Posterior vena cava (tissue), 2 donors: ENCODE results near the gene RRBP1. TPM values are rescaled to one million over a fixed set of nuclear protein-coding genes. Genes with fewer than 3 reads are reported as not detected.

ENCODE experiments used
- DNase-seq: peaks from one replicate; pipeline ENCODE4 v3.0.0-alpha.2; 2020; ENCODE audit warnings: low spot score
- intact Hi-C, 2 donors: fragments of 100-400 bp; cut with DNase I; formaldehyde crosslinking; loops; one replicate each; pipeline versions ENCODE4 v1.14.1 to v1.14.2; 2022 to 2023
- total RNA-seq, 2 donors: library from RNA; stranded (reverse); fragmentation: NEBNext Ultra II Directional; extraction: Animal tissue kit (Norgen Biotek cat#: 25700); gene quantifications; one replicate each; pipeline ENCODE4 v1.2.1, GENCODE V29; 2021
- donor health status: DM: yes; HTN: yes; CAD: no.
- donor health status: DM: yes; HTN: yes; CAD: no.

Gene RRBP1
- total RNA-seq, 2 donors from 2014 or later = 128 TPM

DNA sequence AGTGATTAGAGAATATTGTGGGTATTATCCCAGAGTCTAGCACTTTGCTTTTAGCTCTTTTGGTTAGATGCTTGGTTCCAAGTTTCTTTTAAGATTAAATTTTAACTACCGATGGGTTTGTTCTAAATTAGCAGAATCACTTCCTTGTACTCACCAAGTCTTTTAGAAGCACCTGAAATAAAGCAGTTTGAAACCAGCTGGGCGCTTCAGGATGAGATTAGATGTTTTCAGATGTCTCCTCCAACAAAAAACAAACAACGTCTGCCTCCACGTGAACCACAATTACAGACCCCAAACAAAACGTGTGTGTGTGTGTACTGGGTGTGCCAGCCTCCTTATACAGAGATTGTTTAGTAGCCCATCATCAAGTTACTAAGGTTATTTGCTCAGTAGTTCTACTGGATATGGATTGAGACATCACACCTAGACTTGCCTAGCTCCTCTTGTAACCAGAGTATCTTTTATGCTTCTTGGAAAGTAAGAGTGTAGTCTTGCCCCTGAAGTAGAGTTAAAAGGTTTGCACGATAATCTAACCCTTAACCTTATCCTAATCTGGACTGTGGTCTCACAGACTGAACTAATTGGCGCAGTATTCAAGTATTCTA lies 109.9 kb downstream of the RRBP1 start:
- intact Hi-C loops = loop anchor here (5.0 kb wide), 2 partner anchors 35 to 40 kb away; no protein-coding TSS in a partner anchor
- DNase-seq = no peak

DNA sequence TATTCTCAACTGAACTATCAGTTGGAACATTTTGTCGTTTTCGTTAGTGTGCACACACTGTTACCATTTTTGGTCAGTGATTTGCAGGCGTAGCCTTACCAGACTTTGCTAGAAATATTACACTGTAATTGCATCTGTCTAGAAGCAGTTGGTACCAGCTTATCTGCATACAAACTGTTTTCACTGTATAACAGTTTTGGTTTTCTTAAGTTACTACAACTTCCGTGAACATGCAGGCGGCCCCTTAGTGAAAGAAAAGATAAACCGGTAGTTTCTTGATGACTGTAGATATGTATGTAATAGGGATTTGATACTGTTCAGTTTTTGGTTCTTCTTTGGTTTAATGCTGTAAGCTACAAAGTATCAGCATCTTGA lies 110.9 kb downstream of the RRBP1 start:
- no peak for DNase-seq
- intact Hi-C loops = loop anchor here (5.0 kb wide), 2 partner anchors 34 to 41 kb away; no protein-coding TSS in a partner anchor

DNA sequence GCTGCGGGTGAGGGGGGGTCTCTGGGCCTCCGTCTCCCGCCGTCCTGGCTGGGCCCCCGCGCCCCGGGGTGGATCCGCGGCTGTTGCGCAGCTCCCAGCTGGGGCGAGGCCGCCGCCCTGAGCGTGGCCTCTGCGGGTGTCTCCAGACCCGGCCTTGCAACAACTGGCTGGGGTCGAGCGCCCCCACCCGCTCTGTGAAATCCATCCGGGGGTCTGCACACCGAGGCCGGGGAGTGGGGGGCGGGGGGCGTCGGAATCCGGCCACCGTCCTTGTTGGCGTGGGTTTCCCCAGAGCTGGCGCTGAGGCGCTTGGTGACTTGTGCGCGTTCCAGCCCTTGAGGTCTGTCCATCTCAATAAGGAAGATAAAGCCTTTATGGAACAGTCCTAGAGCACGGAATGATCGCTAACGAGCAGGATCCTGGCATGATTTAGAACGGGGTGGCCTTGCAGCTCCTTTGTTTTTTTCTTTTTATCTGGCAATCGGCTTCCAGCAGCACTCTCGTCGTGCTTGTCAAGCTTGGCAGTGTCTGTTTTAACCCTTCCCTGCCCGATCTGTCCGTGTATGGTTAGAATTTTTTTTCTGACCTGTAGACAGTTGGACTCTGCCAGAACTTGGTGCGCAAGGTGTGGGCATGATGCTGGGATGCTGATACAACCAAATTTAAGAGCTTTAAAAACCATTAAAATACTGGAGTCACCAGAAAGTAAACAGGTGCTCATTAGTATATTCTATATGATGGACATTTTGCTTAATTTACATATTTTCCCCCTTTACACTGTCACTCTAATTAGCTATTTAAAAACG lies 111.5 kb downstream of the RRBP1 start:
- intact Hi-C loops = loop anchor here (5.0 kb wide), 2 partner anchors 33 to 42 kb away; no protein-coding TSS in a partner anchor
- peak; percentile 89 for DNase-seq

DNA sequence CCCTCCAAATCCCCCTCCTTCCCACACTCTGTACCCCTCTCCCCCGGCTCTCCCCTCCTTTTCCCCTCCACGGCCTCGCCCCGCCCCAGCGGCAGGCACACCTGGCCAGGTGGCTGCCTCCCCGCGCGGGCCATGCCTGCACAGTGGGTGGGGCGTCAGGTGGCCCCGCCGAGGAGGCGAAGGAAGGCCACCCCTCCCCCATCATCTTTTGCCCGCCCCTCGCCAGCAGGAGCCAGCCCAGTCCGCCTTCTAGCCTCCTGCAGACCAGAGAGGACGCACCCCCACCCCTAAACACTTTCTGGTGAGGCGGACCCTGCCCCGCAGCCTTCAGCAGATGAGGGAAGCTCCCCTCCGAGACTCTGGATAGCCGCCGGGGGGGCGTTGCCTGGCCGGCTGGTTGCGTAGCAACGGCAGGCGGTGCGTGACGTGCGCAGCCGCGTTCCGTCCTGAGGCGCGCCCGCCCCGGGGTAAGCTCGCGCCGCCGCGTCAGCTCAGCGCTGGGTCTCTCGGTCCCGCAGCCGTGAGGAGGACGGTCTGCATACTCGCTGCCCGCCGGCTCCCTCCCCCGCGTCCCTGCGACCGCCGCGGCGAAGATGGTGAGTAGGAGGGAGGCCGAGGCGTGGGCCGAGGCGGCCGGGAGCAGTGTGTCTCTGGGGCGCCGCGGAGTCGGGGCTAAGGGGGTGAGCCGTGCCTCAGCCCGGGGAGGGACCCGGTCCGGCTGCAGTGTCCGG lies 112.3 kb downstream of the RRBP1 start, which contains the start of gene DSTN:
DSTN (plus strand) TSS at position 460 of the 731 bp plus-strand sequence; CDS start at position 594, 134 bp downstream.
- intact Hi-C loops = loop anchor here (5.0 kb wide), 2 partner anchors 32 to 43 kb away; no protein-coding TSS in a partner anchor
- peak; percentile 98 for DNase-seq

DNA sequence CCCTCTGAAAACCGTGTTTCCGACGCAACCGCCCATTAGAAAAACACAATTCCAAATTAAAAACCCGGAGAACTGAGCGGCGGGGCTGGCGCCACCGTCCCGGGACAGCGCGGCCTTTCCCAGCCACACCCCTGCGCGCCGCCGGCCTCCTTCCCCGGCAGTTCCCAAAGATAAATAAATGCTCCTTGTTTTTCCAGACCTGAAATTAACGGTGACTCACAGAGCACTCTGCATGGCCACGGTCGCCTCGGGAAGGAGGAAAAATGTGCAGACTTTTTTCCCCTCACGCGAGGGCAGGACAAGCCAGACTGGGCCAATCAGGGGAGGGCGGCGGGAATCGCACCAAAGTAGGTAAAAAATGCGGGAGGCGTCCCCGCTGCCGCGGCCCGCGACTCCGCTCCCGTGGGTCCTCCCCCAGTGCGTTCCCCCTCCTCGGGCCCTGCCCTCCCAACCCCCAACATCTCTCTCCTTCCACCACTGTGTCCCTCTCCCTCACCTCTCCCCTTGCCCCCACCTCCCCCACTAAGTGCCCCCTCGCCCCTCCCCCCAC lies 113.0 kb downstream of the RRBP1 start:
- intact Hi-C loops = no loop called here
- peak; percentile 96 for DNase-seq

DNA sequence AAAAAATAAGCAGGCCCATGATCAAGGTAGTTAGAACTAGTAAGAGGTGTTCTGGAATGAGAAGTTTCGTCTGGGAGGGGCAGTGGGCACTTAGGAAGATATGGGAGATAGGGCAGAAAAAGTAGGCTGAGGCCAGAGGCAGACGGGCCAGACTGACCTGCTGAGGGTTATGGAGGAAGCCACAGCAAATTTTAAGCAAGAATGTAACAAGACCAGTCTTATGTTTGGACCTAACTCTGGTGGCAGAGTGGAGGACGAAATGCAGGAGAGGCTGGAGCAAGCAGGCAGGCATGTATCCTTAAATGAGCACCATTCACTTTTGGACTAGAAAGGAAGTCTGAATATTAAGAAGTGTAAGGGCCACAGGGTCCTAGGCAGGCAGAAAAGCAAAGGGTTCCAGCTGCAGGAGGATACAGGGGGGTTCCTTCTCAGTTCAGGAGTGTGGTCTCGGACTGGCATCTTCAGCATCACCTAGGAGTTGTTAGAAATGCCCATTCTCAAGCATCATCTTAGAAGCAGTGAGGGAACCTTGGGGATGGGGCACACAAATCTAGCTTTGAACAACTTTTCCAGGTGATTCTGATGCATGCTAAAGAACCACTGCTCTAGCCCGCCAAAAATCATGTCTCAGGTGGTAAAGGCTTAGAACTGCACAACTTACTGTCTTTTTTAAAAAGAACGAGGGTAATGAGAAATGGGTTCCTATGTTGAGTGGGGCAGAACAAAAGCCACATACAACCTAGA lies 113.8 kb downstream of the RRBP1 start:
- intact Hi-C loops = no loop called here
- DNase-seq = no peak

DNA sequence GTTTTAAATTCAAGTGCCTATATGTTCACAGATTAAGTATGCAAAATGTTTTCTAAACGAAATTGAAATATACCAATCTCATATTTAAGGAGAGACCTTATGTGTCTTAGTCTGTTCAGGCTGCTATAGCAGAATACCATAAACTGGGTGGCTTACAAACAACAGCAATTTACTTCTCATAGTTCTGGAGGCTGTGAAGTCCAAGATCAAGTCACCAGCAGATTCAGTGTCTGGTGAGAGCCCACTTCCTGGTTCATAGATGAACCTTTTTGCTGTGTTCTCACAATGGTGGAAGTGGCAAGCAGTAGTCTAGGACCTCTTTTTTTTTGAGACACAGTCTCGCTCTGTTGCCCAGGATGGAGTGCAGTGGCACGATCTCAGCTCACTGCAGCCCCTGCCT lies 115.7 kb downstream of the RRBP1 start:
- DNase-seq = no peak
- intact Hi-C loops = no loop called here

DNA sequence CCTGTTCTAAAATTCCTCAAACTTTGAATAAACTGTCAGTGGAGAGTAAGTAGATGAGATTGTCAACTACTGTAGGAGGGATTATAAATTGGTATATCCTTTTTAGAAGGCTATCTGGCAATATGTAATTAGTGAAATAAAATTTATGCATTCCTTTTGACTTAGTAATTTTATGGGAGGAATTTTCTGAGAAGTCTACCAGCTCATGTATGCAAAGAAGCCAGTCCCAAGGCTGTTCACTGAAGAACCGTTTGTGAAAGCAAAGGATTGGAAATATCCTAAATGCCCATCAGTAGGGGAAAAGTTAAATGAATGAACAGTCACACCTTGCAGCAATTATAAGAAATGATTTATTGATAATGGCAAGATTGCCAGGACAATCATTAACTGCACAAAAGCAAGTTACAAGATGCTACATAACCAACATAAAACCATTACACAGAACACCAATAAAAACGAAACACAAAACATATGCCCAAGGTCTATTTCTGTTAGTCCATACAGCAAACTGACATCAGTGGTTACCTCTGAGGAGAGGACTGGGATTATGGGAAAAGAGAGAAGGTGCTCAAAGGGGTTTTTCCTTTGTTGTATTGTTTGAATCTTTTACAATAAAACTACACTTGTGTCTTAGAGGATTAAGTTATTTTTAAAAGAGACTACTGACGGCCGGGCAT lies 116.7 kb downstream of the RRBP1 start:
- intact Hi-C loops = no loop called here
- no peak for DNase-seq

Other genes starting within 250 kb of the RRBP1 start
- under 1 TPM; 0.67 to 0.93 TPM for gene BFSP1, start 150.9 kb downstream of the RRBP1 start, total RNA-seq
- gene DSTN, start 112.2 kb downstream of the RRBP1 start, total RNA-seq = 1,000 to 10,000 TPM; 1,245 to 1,338 TPM
- gene BANF2, start 17.7 kb upstream of the RRBP1 start, total RNA-seq = not detected